ENCODE data around the gene GPER1.
A peak's percentile ranks its signal among the peaks of the same experiment; 100 is the strongest.
"Not testable (repeated sequence)": the region's sequence is repeated elsewhere in the genome, so short reads cannot be mapped to it uniquely, and the experiment has no call there.

The GPER1 gene

DNA sequence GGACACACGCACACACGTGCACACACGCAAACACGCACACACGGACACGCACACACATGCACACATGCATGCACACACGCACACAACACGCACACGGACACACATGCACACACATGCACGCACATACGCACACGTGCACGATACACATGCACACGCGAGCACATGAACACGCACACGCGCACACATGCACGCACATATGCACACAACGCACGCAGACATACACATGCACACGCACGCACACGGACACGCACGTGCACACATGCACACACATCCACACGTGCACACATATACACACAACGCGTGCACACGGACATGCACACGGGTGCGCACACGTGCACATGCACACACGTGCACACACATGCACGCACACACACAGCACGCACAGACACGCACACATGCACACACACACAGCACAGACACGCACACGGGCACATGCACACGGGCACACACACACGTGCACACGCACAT, 17.3 kb upstream of the GPER1 start:
- no peak for FAIRE-seq

- FAIRE-seq: no peak
Measured at GRCh38 chr7:1071731-1072254, 16.1 kb upstream of the GPER1 start.

DNA sequence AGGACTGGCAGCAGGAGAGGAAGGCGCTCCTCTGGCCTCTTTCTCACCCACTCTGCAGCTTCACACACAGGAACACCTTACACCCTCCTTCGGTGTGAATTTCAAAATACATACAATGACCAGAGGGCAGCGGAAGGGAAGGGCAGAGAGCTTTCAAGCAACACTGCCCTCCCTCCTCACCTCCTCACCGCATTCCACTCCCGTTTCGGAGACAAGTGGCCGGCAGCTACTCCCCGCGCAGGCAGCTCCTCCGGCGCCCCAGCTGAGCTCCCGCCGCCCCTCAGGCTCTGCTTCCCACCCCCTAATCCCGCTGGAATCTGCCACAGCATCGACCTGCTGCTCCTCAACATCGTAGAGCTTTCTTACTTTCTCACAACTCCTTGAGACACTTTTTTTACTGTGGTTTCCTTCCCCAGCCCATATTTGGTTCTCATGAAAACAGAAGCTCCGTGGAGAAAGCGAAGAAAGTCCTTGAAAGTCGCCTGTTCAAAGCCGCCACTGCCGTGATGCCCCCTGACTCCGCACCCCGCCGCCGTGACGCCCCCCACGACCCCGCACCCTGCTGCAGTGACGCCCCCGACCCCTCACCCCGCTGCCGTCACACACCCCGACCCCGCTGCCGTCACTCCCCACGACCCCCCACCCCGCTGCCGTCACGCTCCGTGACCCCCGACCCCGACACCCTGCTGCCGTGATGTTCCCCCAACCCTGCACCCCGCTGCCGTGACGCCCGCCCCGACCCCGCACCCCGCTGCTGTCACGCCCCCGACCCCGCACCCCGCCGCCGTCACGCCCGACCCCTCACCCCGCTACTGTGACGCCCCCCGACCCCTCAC, 14.6 kb upstream of the GPER1 start:
- FAIRE-seq: no peak

DNA sequence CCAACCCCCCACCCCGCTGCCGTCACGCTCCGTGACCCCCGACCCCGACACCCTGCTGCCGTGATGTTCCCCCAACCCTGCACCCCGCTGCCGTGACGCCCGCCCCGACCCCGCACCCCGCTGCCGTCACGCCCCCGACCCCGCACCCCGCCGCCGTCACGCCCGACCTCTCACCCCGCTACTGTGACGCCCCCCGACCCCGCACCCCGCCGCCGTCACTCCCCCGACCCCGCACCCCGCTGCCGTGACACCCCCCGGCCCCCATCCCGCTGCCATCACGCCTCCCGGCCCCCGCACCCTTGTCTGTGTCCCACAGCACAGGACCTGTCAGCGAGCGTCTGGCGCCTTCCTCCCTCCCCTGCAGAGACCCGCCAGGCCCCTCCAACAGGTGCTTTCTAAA, 13.9 kb upstream of the GPER1 start:
- not testable (repeated sequence) for FAIRE-seq

DNA sequence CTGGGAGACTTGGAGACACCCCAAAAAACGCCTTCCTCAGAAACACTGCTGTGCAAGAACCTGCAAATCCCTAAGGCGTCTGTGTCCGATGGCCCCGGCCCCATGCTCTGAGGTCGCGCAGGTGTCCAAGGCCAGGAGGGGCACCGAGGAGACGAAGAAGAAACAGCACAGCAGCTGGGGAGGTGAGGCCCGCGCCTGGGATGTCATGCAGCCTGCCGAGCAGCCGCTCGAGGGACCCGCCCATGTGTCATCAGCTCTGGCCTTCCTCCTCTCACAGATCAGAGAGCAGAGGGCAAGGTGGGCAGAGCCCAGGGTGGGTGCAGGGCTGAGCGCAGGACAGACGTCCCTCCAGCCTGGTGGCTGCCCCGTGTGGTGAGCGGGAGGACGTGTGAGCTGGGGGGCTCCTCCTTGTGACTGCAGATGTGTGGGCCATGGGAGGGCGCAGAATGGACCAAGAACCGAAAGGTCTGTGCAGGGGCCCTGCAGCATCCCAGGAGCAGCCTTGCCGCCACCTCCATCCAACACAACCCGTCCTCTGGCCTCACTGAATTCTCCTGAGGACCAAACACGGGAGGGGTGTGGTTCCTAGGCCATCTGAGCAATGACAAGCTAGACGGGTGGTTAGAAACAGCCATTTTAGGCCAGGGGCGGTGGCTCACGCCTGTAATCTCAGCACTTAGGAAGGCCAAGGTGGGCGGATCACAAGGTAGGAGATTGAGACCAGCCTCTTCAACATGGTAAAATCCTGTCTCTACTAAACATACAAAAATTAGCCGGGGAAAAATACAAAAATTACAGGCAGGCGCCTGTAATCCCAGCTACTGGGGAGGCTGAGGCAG, 13.1 kb upstream of the GPER1 start:
- FAIRE-seq: no peak

DNA sequence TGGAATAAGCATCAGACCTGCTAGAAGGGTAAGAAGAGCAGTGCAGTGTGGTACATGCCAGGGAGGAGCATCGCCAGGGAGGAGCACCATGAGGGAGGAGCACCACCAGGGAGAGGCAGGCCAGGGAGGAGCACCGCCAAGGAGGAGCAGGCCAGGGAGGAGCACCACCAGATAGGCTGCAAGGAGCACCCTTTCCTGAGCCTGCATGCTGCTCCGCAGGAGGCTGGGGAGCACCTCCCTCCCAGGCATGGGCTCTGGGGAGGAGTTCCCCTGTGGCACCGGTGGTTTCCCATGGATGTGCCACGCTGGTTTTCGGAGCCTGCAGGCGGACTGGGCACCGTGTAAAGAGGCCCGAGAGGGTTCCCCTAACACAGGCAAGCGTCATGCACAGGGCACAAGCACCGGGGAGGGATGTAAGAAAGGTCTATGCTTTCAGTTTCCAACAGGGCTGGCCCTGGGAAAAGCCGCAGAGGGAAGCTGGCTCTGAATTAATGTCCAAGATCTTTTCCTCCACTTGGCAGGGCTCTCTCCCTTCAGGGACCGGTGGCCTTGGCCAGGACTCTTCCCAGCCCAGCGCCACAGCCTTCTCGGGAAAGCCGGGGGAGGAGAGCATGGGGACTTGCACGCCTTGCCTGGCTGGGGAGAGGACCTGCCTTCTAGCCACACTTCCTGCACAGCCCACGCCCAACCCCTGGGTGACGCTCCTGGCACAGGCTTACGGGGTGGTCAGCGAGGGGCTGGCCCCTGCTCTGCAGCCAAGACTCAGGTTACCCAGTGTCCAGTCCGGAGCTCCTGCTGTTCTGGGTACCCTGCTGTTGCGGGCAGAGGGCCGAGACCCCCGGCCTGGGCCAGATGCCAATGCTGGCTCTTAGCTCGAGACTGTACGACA, 11.5 kb upstream of the GPER1 start:
- no peak for FAIRE-seq

GRCh38 chr7:1078519-1078918, 9.4 kb upstream of the GPER1 start:
- no peak for FAIRE-seq

- no peak for FAIRE-seq
Measured at GRCh38 chr7:1078985-1079384, 8.9 kb upstream of the GPER1 start.

- FAIRE-seq: no peak
Measured at GRCh38 chr7:1079546-1079945, 8.4 kb upstream of the GPER1 start.

GRCh38 chr7:1080252-1080920, 7.5 kb upstream of the GPER1 start:
- no peak for FAIRE-seq

DNA sequence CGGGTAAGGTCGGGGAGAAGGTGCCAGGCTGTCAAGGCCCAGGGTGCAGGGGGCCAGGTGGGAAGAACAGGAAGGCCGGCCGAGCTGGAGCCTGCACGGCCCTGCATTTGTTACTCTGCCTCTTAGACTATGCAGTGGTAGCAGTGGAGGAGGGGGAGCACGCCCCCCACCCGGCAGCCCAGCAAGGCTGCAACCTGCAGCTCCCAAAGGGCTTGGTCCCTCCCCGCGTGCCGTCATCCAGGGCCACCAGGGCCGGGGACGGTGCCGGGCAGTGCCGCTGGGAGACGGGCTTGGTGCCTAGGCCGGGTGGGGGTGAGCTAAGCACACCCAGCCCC, 7.0 kb upstream of the GPER1 start:
- no peak for FAIRE-seq

DNA sequence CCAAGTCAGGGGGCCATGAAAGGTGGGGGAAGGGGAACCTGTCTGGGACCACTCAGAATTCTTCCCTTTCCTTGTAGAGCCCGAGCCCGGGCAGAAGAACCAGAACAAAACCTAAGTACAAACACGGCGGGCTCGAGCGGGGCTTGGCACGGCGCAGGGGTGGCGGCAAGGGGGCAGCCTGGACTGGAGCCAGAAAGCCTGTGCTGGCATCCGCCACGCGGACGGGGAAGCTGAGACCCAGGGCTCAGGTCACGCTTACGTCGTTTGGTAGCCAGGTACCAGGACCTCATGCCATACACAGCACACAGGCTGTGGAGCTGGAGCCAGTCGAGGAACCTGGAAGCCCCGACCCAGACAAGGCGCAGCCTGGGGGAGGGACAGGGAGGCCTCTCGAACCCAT, 6.6 kb upstream of the GPER1 start:
- no peak for FAIRE-seq

- no peak for FAIRE-seq
Measured at GRCh38 chr7:1081931-1082401, 5.9 kb upstream of the GPER1 start.

- FAIRE-seq: no peak
Measured at GRCh38 chr7:1083729-1084657, 3.9 kb upstream of the GPER1 start.

DNA sequence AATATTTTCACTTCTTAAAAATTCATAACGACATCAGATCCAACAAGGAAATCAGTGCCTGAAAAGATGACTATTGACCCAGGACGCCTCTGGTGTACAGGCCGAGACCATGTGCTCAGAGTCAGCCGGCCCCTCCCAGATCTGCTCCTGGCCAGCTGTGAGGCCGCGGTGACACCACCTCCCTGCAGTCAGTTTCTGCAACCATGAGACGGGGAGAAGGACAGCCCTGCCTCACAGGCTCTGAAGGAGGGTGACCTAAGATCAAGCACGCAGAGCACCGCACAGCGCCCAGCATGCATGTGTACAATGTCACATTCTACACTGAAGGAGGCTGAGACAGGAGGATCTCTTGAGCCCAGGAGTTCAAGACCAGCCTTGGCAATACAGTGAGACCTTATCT, 2.6 kb upstream of the GPER1 start:
- no peak for FAIRE-seq

GRCh38 chr7:1085910-1086421, 1.9 kb upstream of the GPER1 start:
- FAIRE-seq: peak; percentile 42

DNA sequence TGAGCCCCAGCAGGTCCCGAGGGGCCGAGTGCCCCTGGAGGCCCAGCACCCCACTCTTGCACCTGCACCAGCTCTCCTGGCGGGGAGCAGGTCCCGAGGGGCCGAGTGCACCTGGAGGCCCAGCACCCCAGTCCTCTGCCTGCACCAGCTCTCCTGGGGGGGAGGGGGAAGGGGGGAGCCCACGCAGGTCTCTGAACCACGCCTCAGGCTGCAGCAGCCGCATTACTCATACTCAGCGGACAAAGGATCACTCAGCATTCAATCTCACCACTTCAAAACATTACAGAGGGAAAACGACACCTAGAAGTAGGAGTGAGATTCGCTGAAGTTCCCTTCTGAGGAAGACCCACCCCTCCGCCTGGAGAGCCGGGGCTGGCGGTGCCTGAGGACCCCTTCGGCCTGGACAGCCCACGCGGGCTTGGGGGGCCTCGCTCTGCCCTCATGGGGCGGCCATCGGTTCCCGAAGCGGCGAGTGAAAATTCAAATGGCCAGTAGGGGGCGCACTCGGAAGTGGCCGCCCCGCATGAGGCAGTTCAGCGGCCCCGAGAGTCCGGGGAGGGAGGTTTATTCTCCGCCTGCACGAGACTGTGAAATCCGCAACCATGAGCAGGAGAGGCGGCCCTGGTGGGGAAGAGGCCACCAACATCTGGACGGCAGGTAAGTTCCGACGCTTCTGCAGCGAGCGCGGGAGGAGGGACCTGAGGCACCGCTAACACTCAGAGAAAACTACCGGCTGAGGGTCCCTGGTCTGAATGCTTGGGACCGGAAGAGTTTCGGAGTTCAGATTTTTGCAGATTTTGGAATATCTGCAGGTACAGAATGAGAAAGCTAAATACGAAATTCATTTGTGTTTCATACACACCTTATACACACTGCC, 1.1 kb upstream of the GPER1 start:
- peak; percentile 71 for FAIRE-seq

- FAIRE-seq: no peak
Measured at GRCh38 chr7:1087465-1087814, 473 bp upstream of the GPER1 start.

GRCh38 chr7:1090236-1090635, 2.3 kb downstream of the GPER1 start:
- FAIRE-seq: no peak

All from G401.6 (cell line).